T-helper 1 cell (primary cell): Measurements from ENCODE around the gene ANKRD60.
A peak's percentile ranks its signal among the peaks of the same experiment; 100 is the strongest.

Experiments used
- DNase-seq, 5 donors: peaks; one replicate each; pipeline ENCODE4 v3.0.0-alpha.2; 2012 to 2020

Gene ANKRD60

DNA sequence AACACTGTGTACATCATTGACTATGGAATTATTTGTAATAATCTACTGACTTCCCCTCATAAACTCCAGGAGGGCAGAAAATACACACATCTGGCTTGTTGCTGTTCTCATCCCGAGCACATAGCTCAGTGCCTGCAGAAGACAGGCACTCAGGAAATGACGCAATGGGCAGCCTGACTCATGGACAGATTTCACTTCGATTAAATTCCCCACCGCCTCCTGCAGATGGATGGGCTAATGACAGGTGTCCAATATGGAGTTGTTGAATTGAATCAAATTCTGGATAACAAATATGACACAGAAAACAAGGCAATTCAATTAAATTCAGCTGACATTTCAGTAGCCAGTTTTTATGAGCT lies 9.1 kb downstream of the ANKRD60 start:
- no peak for DNase-seq

DNA sequence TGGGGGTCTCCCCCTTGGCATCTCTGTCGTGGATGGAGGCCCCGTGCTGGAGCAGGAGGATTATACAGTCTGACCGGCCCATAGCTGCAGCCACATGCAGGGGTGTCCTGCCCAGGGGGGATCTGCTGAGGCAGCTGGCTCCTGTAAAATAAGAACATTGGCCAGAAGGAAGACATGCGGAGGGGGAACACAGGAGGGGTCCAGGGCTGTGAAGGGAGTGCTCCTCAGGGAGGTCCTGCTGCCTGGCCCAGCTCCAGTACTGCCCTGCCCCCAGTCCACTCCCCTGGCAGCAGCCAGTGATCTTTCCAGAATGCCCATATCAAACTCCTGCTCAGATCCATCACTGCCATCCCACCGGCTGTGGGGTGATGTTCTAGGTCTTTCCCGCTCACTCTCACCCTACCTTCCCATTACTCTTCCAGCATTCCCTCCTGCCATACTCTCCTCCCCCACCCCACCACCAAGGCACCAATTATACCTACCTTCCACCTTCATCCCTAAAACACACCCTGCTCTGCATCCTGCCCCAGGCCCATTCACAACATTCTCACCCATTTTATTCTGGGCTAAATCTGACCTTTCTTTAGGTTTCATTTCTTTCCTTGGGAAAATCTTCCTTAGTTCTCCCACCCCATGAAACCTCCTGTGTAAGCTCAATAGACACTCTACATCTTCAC lies 9.7 kb downstream of the ANKRD60 start:
- no peak for DNase-seq

DNA sequence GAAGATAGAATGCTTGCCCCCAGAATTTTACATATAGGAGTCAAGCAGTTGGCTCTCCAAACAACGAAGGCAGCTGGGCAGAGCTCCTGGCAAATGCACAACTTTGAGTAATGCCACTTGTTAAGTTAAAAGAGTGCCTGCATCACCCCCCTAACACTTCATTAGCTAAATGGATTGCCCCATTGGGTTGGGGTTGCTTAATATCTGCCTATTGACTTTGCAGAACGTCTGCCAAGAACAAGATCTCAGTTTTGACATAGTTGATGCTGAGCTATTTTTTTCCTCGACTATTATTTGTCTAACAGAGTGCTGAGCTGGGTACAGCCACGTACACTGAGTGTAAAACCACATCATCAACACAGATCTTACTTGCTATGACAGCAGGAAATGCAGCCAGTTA lies 12.1 kb downstream of the ANKRD60 start:
- DNase-seq: no peak

DNA sequence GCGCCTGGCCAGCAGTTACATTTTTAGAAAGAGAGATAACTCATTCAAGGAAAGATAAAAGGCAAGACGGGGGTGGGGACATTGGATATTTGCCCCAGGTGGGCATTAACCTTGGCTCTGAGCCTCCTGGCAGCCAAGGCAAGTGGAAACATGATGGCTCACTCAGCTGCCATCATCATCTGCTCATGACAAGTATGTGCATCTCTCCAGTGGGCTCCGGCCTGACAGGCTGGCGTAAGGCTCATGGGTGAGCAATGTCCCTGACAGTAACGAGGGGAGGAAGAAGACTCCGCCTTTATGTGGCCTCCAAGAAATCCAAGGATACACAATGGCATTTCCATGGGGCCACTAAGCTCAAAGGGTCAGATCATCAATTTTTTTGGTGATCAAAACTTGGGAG lies 13.3 kb downstream of the ANKRD60 start:
- DNase-seq: no peak

DNA sequence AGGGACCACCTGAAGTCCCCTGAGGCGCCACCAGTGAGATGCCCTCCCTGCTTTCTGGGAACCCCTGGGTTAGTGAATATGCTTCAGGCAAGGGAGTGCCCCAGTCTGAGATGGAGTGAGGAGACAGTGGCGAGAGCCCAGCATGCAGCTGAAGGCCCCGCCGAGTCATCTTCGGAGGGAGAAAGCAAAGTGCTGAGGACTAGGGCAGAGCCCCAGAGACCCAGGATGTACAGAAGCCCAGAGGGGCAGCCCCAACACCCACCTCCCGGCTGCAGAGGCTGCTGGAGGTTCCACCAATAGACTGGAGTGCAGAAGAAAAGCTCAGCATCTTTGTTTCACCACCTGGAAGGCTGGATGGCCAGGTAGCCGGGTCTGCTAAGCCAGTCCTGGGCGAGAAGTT lies 14.1 kb downstream of the ANKRD60 start:
- DNase-seq: no peak

DNA sequence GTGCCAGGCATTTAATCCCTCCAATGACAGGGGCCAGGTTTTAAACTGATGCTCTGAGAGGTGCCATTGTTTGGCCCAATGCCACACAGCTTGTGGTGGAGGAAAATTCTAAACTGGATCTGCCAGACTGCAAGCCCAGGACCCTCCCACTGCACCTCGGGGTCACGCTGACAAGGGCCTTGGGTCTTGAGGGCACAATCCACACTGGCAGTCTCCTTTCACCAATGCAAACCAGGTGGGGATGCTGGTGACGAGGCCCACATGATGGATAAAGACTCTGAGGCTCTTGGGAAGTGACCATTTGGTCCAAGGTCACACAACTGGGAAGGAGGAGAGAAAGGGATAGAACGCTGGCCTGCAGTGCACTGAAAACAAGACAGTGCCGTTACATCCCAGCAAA lies 14.7 kb downstream of the ANKRD60 start:
- DNase-seq: no peak

DNA sequence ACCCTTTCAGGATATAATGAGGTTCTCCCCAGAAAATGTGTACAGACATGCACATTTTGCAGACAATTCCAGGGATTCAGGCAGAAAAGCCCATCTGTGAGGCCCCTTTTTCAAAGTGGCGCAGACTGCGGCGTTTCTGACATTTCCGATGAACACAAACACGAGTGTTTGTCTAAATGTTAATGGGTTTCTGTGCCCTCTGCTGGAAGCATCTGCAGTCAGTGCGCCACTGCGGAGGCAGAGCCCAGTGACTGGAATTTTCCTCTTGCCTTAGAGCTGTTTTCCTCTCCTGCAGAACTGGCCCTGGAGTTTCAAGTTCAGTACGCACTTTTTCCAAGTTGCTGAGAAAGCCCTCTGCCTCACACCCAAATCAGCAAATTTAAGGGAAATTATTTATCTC lies 15.3 kb downstream of the ANKRD60 start:
- no peak for DNase-seq

DNA sequence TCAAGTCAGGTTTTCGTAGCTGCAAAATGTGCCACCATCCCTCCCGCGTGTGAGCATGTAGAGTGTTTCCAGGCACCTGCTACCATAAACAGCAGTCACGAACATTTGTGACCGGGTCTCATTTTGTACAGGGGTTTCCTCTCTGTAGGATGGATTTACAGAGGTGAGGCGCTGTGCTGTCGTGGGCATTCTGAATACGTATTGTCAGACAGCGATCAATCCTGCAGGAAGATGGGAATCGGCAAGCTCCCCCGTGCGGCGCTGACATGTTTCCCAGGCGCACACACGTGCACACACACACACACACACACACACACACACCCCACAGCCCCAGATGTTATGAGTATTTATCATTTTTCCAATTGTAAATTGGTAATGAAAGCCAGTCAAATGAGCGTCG lies 15.8 kb downstream of the ANKRD60 start:
- no peak for DNase-seq

DNA sequence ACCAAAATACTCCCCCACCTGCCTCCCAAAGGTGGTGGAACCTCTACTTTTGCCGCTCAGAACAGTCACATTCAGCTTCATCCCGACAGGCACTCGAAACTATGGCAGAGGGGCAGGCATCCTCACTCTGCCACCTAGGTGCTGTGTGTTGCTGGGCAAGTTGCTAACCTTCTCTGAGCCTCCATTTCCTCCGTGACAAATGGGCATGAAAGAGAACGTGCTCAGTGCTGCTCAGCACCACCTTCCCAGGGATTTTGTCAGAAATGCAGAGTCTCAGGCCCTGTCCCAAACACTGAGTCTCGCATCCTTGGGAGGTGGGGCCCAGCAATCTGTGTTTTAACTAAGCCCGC lies 18.1 kb downstream of the ANKRD60 start:
- no peak for DNase-seq

DNA sequence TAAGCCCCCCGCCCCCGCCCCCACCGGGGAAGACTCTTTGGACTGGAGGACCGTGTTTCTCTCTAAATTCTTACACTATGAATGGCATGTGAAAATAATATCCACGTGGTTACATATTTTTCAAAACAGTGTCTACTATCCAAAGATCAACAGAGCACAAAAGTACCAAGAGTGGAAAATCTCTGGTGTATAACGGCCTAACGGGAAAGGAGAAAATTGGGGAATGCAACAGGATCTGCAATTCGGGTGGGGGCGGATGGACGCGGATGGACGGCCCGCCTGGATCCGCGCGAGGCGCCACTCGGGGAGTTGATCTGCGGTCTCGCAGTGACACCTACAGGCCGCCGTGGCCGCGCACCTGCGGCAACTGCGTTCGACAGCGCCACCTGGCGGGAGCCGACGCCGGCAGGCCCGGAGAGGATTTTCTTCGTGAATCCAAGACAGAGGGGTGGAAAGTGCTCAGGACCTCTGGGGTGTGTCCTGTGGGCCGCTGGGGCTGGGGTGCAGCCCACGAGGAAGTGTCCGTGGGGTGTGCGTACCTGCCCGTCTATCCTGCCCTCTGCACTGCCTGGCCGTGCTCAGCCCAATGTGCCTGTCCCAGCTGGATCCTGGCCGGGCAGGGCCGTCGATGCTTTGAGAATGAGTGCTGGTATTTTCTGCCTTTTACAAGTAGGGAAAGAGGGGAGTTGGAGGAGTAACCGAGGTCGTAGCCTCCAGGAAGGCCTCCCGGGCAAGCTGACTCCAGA lies 18.6 kb downstream of the ANKRD60 start:
- DNase-seq: peak; percentile 69 to 84 (median 79)

DNA sequence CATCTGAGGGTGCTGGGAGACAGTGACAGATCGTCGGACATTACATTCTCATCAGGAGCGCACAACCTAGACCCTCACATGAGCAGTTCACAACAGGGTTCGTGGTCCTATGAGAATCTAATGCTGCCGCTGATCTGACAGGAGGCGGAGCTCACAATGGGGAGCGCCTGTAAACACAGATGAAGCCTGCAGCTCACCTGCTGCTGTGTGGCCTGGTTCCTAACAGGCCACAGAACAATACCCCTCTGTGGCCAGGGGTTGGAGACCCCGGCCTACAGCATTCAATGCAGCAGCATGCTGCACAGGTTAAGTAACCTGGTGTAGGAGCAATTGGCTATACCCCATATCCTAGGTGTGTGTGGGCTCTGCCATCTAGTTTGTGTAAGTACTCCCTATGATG lies 19.5 kb downstream of the ANKRD60 start:
- DNase-seq: no peak

DNA sequence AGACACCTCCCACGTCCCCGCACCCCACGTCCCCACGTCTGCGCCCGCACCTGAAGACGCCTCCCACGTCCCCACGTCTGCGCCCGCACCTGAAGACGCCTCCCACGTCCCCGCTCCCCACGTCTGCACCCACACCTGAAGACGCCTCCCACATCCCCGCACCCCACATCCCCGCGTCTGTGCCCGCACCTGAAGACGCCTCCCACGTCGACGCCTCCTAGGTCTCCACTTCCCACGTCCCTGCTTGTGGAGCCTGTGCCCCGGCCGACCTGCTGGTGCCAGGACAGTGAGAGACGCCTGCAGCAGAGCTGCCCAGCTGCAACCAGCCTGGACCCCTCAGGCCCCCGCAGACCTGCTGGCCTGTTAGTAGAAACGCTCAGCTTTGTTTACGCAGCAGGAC lies 22.6 kb downstream of the ANKRD60 start:
- no peak for DNase-seq

DNA sequence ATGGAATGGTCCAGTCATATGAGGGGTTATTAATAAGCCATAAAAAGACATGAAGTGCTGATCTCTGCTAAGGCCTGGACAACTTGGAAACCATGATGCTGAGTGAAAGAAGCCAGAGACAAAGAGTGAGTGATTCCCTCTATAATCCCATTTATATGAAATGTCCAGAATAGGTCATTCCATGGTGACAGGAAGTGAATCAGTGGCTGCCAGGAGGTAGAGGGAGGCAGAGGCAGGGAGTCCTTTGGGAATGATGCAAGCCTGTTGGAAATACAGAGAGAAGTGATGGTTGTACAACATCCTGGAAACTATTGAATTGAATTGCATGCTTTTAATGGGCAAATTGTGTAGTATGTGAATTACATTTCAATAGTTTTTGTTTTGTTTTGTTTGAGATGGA lies 26.4 kb downstream of the ANKRD60 start:
- DNase-seq: no peak

DNA sequence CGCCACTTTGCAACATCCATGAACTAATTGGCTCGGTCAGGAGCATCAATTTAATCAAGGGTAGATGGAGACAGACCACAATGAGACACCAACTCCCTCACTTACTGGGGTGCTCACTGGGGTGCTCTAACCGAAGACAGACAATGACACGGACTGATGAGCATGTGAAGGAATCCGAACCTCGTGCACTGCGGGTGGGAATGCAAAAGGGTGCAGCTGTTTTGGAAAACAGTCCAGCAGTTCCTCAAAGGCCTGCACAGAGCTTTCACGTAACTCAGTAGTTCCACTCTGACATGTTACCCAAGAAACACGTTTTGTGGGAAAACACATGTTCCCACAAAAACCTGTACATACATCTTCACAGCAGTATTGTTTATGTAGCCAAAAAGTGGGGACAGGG lies 26.8 kb downstream of the ANKRD60 start:
- DNase-seq: no peak

DNA sequence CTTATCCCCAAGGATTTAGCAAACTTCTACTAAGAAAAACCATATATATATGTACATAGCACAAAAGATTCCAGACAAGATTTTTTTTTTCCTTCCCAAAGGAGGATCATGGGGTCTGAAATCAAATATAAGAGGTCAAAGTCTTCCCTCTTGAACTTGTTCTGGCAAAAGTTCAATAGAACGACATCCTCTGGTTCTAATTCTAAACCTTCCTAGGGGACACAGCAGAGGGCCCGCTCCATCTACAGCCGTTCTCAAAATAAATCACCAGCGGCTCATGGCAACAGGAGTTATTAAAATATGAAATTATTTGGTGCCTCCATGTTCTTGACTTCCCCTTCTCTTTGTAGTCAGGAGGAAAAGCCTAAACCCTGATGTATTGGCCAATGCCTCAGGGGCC lies 29.0 kb downstream of the ANKRD60 start:
- no peak for DNase-seq

DNA sequence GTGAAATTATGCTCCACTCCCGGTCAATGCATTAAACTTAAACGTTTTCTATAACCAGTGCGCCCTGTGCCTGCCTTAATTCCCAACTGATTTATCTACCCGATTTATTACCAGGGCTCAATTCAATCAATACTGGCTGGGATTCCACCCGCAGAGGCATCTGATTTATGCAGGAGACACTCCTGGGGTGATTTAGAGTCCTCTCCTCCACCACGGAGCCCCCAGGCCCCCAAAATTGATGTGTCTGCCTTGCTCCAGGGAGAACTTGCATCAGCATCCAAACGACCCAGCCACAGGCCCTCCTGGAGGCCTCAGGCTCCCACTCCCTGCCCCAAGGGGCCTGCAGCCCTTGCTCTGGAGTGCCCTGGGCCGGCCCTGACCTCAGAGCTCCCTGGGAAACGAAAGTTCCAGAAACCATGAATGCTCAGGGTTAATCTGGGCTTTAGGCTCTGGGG lies 29.5 kb downstream of the ANKRD60 start:
- DNase-seq: no peak

DNA sequence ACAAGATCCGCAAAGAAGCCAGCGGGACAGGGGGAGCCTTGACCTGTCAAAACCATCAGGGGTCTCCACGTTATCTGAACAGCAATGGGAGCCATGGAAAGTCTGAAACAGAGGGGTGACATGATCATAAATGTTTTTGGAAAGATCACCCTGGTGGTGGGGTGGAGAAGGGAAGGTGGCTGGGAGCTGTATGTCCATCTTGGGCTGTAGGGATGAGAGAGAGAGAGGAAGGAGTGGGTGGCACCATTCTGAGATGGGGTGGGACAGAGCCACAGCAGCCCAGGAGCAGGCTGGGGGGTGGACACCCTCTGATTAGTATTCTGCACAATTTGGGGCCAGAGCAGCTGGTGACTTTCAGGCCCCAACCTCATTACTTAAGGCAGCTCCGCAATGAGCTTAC lies 30.1 kb downstream of the ANKRD60 start:
- DNase-seq: no peak

DNA sequence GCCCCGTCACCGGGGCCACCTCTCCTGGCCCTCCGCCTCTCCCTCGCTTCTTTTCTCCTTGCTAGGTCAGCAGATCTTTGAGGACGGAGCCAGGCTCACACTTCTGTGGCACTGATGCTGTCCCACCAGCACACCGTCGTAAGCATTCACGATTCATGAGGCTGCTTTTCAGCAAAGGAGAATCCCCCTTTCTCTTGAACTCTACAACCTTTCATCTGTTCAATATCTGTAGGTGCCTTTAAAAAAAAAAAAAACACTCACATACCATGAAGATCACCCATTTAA lies 31.3 kb downstream of the ANKRD60 start:
- no peak for DNase-seq

DNA sequence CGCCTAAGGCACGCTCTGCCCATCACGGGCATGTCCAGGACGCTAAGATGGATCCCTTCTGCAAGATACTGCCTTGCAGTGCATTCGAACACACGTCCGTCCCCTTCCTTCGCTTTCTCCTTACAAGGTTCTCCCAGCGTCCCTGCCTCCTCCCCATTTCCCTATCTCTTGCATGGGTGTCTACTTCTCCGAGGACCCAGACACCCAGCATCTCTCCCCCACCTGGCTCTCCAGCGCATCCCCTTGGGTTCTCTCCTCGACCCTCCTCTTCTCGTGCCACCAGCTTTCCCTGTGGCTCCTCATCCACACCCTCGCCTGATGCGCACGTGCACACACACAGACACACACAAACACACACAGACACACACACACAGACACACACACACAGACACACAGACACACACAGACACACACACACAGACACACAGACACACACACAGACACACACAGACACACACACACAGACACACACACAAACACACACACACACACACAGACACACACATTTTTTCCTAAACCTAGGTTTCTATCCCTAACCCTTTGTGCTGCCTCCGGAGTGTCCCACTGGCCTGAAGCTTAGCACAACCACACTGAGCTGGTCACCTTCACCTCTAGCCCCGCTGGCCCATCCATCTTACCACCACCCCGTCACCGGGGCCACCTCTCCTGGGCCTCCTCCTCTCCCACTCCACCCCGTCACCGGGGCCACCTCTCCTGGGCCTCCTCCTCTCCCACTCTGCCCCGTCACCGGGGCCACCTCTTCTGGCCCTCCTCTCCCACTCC lies 31.9 kb downstream of the ANKRD60 start:
- no peak for DNase-seq

DNA sequence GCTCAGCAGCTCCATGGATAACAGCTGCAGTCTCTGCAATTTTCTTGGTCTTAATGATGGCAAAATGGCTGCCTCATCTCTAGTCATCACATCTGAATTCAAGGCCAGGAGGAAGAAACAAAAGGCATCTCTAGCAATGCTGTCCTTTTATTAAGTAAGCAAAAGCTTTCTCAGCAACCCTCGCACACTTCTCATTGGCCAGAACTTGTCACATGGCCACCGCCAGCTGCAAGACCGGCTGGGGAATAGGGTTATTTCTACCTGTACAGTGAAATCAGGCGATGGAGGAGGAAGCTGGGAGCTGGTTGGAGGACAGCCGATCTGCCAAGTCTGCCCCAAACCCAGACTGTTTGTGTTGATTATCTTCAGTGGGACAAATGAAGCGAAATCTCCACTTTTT lies 33.4 kb downstream of the ANKRD60 start:
- no peak for DNase-seq

DNA sequence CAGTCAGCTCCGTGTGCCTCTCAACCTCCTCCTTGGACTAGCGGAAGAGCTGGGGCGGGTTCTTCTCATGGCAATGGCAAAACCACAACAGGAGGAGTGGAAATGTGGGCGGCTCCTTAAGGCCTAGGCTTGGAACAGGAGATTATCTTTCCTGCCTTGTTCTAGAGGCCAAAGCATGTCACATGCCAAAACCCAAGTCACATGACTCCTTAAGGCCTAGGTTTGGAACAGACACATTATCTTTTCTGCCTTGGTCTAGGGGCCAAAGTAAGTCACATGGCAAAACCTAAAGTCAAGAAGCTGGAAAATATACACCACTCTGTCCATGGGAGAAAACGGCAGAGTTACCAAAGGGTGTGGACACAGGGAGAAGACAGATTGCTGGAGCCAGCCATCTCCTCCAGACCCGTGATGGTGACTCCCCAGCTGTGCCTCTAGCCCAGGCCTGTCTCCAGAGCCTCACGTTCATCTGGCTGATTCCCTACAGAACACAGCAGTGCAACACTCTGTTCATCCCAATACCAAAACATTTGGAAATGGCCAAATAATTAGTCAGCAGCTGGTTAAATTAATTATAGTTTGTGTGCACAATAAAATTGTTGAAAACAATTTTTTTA lies 34.2 kb downstream of the ANKRD60 start:
- DNase-seq: no peak

DNA sequence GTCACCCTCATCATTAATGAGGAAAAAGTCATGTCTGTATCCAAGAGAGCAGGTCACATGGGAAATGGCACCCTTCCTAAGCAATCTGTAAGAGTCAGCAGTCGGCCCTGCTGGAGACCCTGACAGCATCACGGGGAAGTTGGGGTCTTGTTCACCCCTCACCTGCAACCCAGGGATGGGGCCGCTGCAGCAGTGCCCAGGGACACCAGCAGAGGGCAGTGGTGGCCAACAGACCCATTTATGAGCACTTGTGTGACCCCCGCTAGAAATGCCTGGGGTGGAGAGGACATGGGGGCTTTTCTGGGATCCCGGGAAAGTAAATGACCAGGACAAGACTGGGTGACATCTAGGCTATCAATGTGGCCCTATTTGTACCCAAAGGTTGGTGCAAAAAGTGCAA lies 35.9 kb downstream of the ANKRD60 start:
- DNase-seq: peak in 2 of 5 donors; percentile 13 to 25

DNA sequence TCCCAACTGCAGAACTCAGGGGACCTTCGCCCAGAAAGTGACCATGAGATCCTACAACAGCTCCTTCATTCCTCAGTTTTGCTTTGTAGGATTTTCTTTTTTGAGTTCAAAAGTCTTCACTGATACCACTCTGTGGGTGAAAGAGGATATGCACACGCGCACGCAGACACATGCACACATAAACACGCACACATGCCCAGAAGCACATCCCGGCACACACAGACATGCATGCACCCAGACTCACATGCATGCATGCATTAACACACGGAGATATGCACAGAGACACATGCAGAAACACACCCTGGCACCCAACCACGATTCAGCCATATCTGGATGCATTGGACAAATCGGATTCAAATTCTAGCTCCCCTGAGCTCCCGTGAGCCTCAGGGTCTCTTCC lies 36.4 kb downstream of the ANKRD60 start:
- no peak for DNase-seq

DNA sequence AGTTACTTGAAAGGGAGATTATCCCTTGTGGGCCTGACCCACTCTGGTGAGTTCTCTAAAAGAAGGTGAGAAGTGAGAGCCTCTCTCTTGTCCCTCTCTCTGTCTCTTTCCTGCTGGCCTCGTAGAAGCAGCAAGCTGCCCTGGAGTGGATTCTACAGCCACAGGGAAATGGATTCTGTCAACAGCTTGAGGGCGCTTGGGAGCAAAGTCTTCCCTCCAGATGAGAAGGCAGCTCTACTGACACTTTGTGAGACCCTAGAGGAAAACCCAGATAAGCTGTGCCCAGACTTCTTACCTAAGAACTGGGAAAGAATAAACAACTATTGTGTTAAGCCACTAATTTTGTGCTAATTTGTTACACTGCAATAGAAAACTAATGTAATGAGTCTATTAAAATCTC lies 39.9 kb downstream of the ANKRD60 start:
- DNase-seq: no peak
